ENCODE results near the gene YLPM1.

Gene YLPM1

DNA sequence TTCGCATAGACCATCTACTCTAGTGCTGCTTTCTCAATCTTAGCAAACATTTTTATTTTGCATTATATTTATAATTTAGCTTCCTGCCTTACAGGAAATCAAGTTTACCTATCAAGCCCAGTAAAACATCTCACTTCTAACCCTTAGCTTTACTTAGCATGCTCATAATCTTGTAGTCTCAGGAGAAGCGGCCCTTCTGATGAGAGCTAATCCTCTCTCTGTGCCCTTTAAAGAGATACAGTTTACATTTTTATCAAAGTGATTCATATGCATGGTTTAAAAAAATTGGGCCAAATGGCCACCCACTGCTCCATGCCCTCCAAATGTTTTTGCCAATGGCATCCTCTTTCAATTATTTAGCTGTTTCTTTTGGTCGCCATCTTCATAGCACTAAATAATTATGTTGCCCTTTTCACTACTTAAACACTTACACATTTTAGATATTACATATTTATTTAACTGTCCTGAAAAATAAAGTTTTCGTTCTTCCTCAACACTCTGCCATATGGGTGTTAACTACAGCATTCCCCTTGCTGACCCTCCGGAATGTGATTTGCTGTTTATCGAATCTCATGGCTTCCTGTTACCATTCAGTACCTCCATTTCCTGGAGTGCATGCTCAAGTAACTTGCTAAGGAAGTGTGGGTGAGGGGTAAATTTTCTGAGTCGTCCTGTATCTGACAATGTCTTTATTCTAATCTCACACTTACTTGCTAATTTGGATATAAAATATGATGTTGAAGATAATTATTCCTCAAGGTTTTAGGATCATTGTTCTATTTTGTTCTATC is 29.3 kb downstream of the YLPM1 start:
- DNase-seq = no peak

GRCh38 chr14:74793506-74794155 is 30.5 kb downstream of the YLPM1 start:
- DNase-seq = no peak

DNA sequence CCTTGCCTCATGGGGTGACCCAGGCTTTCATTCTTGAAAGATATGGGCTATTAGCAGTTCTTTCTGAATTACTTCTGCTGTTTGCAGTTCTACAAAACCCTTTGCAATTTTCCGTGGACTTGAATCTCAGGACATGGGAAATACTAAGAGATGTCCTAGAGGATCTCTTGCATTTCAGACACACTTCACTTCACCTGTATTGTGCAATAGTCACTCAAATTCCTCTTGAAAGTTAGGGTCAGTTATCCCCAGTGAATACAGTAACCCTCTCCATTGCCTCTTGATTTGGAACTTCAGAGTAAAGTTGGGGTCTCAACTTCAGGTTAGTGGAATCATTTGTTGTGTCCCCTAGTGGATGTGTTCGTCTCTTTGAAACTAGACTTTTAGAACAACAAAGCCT is 31.8 kb downstream of the YLPM1 start:
- DNase-seq = no peak

- DNase-seq = no peak
Observed at GRCh38 chr14:74799765-74800164, 36.6 kb downstream of the YLPM1 start.

DNA sequence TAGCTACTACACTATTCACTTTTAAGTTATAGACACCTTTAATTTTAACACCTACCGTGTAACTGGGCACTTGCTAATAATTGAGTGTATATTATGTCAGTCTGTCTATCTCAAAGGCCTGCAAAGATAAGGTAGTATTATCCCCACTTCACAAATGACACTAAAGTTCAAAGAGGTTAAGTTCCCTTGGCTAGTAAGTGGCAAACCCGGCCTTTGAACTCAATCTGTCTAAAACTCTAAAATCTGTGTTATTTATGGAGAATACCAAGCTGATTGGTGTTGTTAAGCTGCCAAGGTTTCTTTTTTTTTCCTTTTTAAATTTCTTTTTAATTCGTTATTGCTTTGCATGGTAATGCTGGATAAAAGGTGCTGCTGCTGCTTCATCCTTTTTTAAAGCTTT is 37.7 kb downstream of the YLPM1 start:
- no peak for DNase-seq

DNA sequence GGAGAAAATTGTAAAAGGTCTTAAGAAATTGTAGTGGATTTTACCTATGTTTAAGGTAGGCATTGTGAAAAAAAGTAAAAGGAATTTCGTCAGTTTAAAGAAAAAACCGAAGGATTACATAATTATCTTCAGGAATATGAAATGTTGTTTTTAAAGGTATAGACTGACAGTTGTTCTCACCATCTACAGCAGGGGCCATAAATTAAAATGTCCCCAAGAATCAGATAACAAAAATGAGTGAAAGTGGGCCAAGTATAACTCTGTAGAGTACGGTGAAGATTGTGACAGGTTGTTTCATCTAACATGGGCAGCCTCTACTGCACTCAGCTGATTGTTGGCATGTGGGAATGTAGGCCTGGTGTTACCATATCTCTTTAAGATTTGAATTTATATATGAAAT is 38.3 kb downstream of the YLPM1 start:
- DNase-seq = no peak

DNA sequence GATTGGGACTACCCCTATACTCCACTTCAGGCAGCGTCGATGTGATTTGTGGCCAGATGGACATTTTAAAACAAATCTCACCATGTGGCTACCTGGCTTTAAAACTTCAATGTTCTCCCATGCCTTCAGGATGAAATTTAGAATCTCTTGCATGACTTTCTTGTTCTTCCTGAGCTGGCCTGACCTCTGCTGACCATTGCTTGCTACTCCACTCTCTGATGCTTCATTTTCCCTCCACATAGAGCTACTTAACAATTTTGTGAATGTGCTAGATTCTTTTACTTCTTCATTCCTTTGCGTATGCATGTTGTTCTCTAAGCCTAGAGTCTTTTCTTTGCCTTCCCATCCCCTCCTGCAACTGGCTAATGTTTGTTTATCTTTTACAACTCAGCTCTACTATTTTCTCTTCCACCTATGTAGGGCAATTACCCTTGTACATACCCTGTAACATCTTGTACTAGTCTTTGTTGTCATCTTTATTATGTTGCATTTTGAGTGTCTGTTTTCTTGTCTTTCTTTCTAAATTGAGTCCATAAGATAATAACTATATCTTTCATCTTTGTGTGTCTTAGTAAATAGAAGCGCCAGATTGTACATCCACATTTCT is 41.2 kb downstream of the YLPM1 start:
- DNase-seq = no peak

- DNase-seq = no peak
Observed at GRCh38 chr14:74807853-74808545, 44.9 kb downstream of the YLPM1 start.

DNA sequence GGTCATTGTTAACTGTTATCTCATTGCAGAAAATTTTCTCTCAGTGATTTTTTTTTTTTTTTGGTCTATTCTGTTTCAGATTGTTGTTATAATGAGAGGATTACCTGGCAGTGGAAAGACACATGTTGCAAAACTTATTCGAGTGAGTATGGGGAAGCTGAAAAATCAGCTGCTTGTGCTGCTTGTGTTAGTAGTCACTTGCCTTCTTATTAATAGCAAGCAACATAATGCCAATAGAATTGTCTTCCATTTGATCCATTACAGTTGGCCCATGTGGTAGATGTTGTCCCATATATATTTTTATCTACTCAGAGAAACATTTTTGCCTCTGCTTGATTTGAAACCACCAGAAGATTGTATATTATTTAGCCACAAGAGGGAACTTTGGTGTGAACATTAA is 53.0 kb downstream of the YLPM1 start:
- DNase-seq = no peak

- no peak for DNase-seq
Observed at GRCh38 chr14:74820288-74820687, 57.2 kb downstream of the YLPM1 start.

DNA sequence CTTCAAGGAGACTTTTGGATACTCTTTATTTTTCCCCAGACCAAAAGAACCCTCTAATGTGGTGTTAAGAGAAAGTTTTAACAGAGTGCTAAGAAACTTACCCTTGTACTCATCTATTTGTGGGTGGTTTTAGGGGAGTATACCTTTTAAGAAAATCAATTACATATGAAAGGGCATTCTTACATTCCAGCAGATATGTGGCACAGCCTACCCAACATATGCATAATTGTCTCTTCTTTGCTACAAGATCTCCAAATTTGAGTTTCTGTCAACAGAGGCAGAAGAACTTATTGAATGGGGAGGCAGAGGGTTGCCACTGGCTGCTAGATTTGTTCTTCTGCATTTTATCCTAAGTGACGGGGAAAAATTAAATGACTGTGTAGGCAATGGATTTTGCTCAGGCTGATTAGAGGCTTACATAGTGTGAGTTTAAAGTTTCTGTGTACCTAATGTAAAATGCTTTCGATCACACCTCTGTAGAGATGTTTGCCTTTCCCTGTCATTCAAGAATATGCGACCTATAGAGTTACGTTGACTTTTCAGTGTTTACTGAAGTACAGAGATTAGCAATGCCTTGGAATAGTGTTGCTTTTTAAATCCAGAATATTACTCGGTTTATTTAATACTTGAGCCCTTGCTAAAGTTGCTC is 58.3 kb downstream of the YLPM1 start:
- no peak for DNase-seq

GRCh38 chr14:74824997-74825396 is 61.9 kb downstream of the YLPM1 start:
- no peak for DNase-seq

GRCh38 chr14:74826574-74826973 is 63.5 kb downstream of the YLPM1 start:
- no peak for DNase-seq

GRCh38 chr14:74829251-74829650 is 66.1 kb downstream of the YLPM1 start:
- no peak for DNase-seq

GRCh38 chr14:74832849-74833248 is 69.7 kb downstream of the YLPM1 start:
- DNase-seq = no peak

- DNase-seq = no peak
Observed at GRCh38 chr14:74834692-74835392, 71.7 kb downstream of the YLPM1 start.

DNA sequence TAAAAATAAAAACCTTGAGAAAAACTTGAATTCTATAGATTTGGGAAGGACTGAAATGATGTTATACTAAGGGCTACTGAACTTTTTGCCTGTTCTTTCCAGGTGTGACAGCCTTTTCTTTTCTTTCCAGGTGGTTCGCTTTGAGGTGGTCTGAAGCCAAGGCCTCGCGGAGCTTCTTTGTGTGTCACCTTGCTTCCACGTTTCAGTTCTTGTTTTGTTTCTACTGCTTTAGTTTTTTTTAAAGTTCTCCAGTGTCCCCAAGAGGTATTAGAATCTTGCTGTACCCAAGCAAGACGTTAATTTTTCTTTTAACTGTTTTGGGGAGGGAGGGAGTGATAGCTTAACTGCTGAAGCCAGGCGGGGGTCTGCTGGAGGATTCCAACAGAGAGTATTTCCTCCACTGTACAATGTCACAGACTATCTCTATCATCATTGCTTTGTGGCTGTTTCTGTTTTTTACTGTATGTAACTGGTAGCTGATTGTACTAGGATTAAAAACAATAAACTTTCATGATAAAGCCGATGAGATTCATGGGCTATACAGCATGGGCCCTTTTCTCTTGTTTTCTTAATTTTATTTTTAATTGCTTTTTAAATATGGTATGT is 72.6 kb downstream of the YLPM1 start:
- peak; percentile 2 for DNase-seq

DNA sequence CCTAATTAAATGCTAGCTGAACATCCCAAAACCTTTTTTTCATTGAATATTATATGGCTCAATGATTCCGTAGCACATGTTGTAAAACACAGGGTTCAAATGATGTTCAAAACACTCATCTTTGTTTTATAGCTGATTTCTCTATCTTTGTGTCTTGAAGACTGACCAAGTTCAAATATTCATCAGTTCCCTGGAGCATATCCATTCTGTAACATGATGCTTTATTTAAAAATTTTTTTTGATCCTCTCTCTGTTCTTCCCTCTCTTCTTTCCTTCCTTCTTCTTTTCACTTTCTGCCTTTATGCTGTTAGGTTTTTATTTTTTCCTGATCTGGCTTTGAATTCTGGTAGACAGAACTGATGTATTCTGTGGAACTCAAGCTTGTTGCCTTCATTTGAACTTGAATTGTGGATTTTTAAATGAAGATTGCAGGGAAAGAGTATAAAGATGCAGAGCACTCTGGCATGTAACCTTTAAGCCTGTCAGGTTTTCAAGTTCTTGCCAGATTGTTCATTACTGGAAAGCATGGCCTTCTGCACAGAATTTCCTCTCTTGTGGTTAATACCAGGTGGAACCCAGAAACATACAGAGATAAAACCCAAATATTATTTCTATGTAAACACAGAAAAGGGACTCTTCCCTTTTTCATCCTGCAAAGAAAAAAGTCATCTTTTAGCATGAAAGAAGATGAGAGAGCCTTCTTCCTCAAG is 73.3 kb downstream of the YLPM1 start:
- DNase-seq = no peak

DNA sequence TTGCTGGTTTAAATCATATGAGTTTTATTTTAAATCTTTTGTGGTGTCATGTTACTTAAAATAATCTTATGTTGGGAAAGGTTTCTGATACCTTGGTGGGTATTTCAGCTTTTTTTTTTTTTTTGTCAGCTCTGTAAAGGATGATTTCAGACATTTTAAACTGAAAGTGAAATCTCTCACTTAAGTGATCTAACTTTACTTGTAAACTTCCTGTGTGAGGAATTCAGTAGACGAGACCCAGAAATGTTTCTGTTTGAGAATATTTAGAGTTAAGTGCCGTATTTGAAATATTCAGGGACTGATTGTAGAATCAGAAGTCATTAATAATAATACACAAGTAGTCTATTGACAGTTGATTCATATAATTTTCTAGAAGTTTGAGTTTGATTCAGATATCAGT is 75.0 kb downstream of the YLPM1 start:
- DNase-seq = no peak

- no peak for DNase-seq
Observed at GRCh38 chr14:74840603-74841030, 77.5 kb downstream of the YLPM1 start.
